ENCODE data around the gene RAB5A.
"Not testable (repeated sequence)": the region's sequence is repeated elsewhere in the genome, so short reads cannot be mapped to it uniquely, and the experiment has no call there.

RAB5A gene

GRCh38 chr3:19947549-19948225 lies 790 bp downstream of the RAB5A start:
- DNase-seq (ENCODE audit: low read depth): no peak
- no peak for TF ChIP-seq CTCF (conservative IDR thresholded peaks at IDR 0.05; ENCODE audit: low read depth, low read length)
- peak overlapping the region; percentile 94 for H3K4me3 ChIP-seq (ENCODE audit: low read length)

- no peak for DNase-seq (ENCODE audit: low read depth)
- no peak for TF ChIP-seq CTCF (conservative IDR thresholded peaks at IDR 0.05; ENCODE audit: low read depth, low read length)
These were observed 1.3 kb downstream of the RAB5A start for GRCh38 chr3:19948226-19948591.

GRCh38 chr3:19950316-19950715 lies 3.4 kb downstream of the RAB5A start:
- DNase-seq (ENCODE audit: low read depth): no peak
- no peak for TF ChIP-seq CTCF (conservative IDR thresholded peaks at IDR 0.05; ENCODE audit: low read depth, low read length)
- H3K4me3 ChIP-seq (ENCODE audit: low read length): no peak overlapping the region

More at GRCh38 chr3:19948226-19948591, 1.3 kb downstream of the RAB5A start:
- H3K4me3 ChIP-seq (ENCODE audit: low read length): peak overlapping the region; percentile 94

- no peak for TF ChIP-seq CTCF (conservative IDR thresholded peaks at IDR 0.05; ENCODE audit: low read depth, low read length)
- DNase-seq (ENCODE audit: low read depth): no peak
- no peak overlapping the region for H3K4me3 ChIP-seq (ENCODE audit: low read length)
These were observed 7.8 kb downstream of the RAB5A start for GRCh38 chr3:19954676-19955075.

- DNase-seq (ENCODE audit: low read depth): not testable (repeated sequence)
These were observed 10.5 kb downstream of the RAB5A start for GRCh38 chr3:19957354-19957753.

GRCh38 chr3:19959505-19959904 lies 12.6 kb downstream of the RAB5A start:
- no peak overlapping the region for H3K4me3 ChIP-seq (ENCODE audit: low read length)
- no peak for TF ChIP-seq CTCF (conservative IDR thresholded peaks at IDR 0.05; ENCODE audit: low read depth, low read length)
- no peak for DNase-seq (ENCODE audit: low read depth)

More at GRCh38 chr3:19957354-19957753, 10.5 kb downstream of the RAB5A start:
- not testable (repeated sequence) for H3K4me3 ChIP-seq (ENCODE audit: low read length)

GRCh38 chr3:19960696-19961095 lies 13.8 kb downstream of the RAB5A start:
- DNase-seq (ENCODE audit: low read depth): no peak
- no peak overlapping the region for H3K4me3 ChIP-seq (ENCODE audit: low read length)
- no peak for TF ChIP-seq CTCF (conservative IDR thresholded peaks at IDR 0.05; ENCODE audit: low read depth, low read length)
